ENCODE results near the gene TNFAIP1.

The TNFAIP1 gene

GRCh38 chr17:28372203-28372944 is 36.8 kb downstream of the TNFAIP1 start:
- DNase-seq, result peak; percentile 9

- DNase-seq, result no peak
These were observed 37.3 kb downstream of the TNFAIP1 start for GRCh38 chr17:28372945-28373274.

- no peak for DNase-seq
These were observed 44.5 kb downstream of the TNFAIP1 start for GRCh38 chr17:28379814-28380801.

GRCh38 chr17:28381141-28381825 is 45.7 kb downstream of the TNFAIP1 start:
- DNase-seq, result no peak

GRCh38 chr17:28384281-28385036 is 48.9 kb downstream of the TNFAIP1 start:
- DNase-seq, result peak; percentile 61

GRCh38 chr17:28385037-28385400 is 49.5 kb downstream of the TNFAIP1 start:
- DNase-seq, result no peak

- DNase-seq, result peak; percentile 11
These were observed 49.8 kb downstream of the TNFAIP1 start for GRCh38 chr17:28385406-28385805.

- DNase-seq, result no peak
These were observed 50.8 kb downstream of the TNFAIP1 start for GRCh38 chr17:28386391-28386790.

- DNase-seq, result no peak
These were observed 52.5 kb downstream of the TNFAIP1 start for GRCh38 chr17:28388106-28388505.

GRCh38 chr17:28390141-28390540 is 54.6 kb downstream of the TNFAIP1 start:
- no peak for DNase-seq

- DNase-seq, result no peak
These were observed 55.0 kb downstream of the TNFAIP1 start for GRCh38 chr17:28390563-28390962.

GRCh38 chr17:28390984-28391383 is 55.4 kb downstream of the TNFAIP1 start:
- DNase-seq, result no peak

- no peak for DNase-seq
These were observed 55.8 kb downstream of the TNFAIP1 start for GRCh38 chr17:28391401-28391800.

- no peak for DNase-seq
These were observed 56.9 kb downstream of the TNFAIP1 start for GRCh38 chr17:28392491-28392890.

GRCh38 chr17:28394337-28395116 is 59.0 kb downstream of the TNFAIP1 start:
- DNase-seq, result no peak

- DNase-seq, result no peak
These were observed 59.9 kb downstream of the TNFAIP1 start for GRCh38 chr17:28395426-28395825.

GRCh38 chr17:28395968-28396367 is 60.4 kb downstream of the TNFAIP1 start:
- DNase-seq, result no peak
